Measurements from ENCODE around the gene PTGDR2.

Gene PTGDR2

GRCh38 chr11:60855726-60856633 is at the start of gene PTGDR2:
TSS of gene PTGDR2 (minus strand) at chr11:60855950. CDS start at chr11:60853722, 2,228 bp downstream.
- DNase-seq = no peak

GRCh38 chr11:60905047-60905446 is 49.3 kb upstream of the PTGDR2 start:
- no peak for DNase-seq

- DNase-seq = no peak
Measured at GRCh38 chr11:60902625-60903024, 46.9 kb upstream of the PTGDR2 start.

GRCh38 chr11:60900673-60901404 is 45.1 kb upstream of the PTGDR2 start:
- DNase-seq = no peak

DNA sequence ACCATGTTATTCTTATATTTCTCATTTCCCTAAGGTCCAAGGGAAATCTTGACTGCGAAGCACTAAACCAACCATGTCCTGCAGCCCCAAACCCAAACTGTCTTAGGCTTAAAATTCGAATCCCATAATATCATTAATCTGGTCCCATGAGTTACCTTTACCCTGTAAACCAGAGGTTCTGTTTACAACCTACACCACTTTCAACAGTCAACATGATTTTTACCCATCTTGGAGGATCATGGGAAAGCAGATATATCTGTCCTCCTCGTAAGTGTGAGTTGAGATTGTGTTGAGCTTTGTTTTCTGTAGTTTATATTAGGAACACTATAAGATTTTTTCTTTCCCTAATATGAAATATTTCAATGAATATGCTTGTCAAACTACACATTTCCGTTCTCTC is 44.2 kb upstream of the PTGDR2 start:
- DNase-seq = no peak

GRCh38 chr11:60899046-60899936 is 43.5 kb upstream of the PTGDR2 start:
- DNase-seq = peak; percentile 23

- DNase-seq = no peak
Measured at GRCh38 chr11:60897496-60897895, 41.7 kb upstream of the PTGDR2 start.

DNA sequence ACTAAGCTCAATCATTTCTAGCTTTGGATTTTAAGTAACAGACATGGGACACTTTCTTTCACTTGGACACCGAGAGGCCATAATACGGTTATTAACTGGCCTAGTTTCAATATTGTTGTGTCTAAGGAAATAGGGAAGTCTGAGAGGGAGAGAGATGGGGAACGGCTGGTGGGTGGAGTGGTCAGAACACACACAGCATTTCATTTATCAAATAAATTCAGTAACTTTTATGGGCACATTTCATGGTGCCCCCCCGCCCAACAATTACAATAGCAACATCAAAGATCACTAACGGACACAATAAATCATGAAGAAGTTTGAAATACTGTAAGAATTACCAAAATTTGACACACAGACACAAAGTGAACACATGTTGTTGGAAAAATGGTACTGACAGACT is 39.9 kb upstream of the PTGDR2 start:
- no peak for DNase-seq

GRCh38 chr11:60891103-60891741 is 35.5 kb upstream of the PTGDR2 start:
- no peak for DNase-seq

DNA sequence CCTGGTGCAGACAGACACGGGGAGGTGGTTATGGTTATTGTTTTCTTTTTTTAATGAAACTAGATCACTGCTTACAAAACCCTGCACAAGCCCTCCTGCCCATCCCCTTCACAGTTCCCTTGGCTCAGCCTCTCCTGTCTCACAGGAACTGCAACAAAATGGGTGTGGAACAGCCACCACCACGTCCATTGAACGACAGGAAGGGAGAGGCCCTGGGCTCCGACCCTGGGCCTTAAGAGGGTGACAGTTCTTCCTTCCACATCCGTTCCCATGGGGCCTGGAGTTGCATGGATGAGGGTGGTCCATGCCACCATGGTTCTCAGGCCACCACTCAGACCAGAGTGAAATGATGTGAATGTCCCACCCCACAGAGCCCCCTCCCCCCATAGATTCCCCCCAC is 34.9 kb upstream of the PTGDR2 start:
- DNase-seq = no peak

DNA sequence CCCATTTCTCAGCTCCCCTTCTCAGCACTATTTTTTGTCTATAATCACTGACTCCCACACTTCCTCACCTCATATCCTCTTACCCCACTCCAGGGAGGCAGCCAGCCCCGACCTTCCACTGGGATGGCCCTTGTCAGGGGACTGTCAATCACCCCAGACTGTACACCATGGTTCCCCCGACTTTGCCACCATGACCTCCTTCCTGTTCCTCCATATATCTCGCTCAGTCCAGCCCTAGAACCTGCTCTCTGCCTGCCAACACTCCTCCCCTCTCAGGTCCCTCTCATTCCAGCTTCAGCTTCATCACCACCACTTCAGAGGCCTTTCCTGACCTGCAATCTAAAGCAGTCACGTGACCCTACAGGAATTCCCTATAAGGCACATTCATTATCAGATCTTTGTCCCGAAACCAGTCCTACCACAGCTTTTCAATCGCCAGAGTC is 34.1 kb upstream of the PTGDR2 start:
- no peak for DNase-seq

DNA sequence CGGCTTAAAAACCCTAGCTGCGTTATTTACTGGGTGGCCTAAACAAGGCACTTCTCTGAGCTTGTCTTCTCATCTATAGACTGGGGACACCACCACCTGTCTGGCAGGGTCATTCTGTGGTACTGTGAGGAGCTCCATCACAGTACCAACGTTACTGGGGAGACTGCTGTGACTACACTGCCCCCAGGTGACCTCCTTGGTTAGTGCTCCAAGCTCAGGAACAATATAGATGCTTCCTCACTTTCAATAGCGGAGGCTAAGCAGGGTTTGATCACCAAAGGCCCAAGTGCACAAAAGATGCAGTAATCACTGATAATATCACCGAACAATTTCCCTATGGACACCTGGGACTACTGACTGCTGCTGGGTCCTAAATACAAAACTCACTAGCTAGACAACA is 31.8 kb upstream of the PTGDR2 start:
- peak; percentile 25 for DNase-seq

GRCh38 chr11:60880643-60881282 is 25.0 kb upstream of the PTGDR2 start:
- no peak for DNase-seq

DNA sequence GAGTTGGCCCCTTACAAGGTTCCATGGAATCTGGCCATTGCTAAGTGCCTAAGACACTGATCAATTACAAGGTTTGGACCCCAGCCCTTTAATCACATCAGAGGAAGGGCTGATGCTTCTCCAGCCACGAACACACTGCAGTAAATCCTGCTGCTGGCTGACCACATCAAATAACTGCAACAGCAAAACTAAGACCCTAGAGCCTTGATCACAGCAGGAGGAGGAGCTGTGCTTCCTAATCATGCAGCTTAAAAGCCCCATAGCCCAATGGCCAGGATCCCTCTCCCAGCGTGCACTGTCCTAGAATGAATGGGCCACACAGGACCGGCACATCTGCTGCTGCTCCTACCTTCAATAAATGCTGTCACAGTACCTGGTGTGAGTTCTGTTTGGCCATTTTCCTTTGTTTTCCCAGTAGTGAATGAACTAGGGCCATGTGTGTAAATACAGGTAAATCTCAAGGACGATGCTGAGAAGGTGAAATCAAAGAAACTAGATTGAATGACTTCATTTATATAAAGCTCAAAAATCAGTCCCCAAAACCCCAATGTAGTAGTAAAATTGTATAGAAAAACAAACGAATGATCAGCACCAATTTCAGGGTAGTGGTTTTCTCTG is 24.3 kb upstream of the PTGDR2 start:
- no peak for DNase-seq

- no peak for DNase-seq
Measured at GRCh38 chr11:60879104-60879503, 23.4 kb upstream of the PTGDR2 start.

GRCh38 chr11:60878245-60879101 is 22.7 kb upstream of the PTGDR2 start:
- no peak for DNase-seq

- no peak for DNase-seq
Measured at GRCh38 chr11:60876168-60876485, 20.4 kb upstream of the PTGDR2 start.

- DNase-seq = no peak
Measured at GRCh38 chr11:60875366-60876167, 19.8 kb upstream of the PTGDR2 start.
